NOMO-1 treated with DMSO at 0.1 percent for 48 hours (cell line): Measurements from ENCODE around the gene GALNT9.
"Not testable (repeated sequence)": the region's sequence is repeated elsewhere in the genome, so short reads cannot be mapped to it uniquely, and the experiment has no call there.

Experiments
- DNase-seq: peaks from one replicate; lab custom pipeline; 2025; ENCODE audit not compliant: unreplicated experiment; lab: John Stamatoyannopoulos, UW

The GALNT9 gene

DNA sequence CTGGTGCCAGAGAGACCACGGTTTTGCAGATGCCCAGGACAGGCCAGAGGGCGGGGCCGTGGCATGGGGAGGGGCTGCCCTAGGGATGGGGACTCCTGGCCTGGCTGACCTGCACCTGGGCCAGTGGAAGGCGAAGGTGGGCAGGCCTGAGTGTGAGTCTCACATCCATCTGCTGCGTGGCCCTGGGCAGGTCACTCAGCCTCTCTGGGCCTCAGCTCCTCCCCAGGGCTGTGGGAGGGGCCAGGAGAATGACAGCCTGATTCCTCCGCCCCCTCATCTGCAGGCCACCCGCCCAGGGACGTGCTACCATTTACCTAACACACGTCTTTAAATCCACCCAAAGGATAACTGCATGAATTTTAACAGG lies 90.9 kb downstream of the GALNT9 start:
- no peak for DNase-seq

DNA sequence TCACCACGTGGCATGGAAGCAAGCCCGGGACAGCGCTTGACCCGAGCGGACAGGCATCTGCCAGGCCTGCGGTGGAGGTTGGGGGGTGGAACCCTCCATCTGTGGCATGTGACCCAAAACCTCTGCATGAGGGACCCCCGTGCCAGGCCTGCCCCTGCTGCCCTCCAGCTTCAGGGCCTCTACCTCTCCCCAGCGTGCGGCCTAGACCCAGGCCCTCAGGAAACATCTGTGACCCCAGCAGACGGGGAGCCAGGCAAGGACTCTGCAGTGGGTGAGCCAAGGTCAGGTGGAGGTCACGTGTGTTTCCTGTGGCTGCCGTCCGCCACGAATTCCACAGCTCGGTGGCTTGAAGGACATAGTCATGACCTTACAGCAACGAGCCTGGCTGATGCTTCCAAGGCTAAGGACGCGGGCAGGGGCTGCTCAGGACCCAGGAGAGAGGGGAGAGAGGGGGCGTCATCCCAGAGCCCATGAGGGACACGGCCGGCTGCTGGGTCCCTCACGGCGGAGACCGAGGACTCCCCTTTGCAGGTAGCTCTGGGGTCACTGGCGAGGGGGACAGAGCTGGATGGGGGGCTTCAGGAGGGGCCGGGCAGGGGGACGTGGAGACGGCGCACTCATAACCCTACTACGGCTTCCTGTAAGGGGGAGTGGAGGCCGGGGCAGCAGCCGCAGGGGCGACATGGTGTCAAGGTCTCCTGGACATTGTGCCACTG lies 91.5 kb downstream of the GALNT9 start:
- DNase-seq = no peak

GRCh38 chr12:132236930-132237771 lies 92.2 kb downstream of the GALNT9 start:
- DNase-seq = no peak

GRCh38 chr12:132236129-132236929 lies 93.1 kb downstream of the GALNT9 start:
- no peak for DNase-seq

DNA sequence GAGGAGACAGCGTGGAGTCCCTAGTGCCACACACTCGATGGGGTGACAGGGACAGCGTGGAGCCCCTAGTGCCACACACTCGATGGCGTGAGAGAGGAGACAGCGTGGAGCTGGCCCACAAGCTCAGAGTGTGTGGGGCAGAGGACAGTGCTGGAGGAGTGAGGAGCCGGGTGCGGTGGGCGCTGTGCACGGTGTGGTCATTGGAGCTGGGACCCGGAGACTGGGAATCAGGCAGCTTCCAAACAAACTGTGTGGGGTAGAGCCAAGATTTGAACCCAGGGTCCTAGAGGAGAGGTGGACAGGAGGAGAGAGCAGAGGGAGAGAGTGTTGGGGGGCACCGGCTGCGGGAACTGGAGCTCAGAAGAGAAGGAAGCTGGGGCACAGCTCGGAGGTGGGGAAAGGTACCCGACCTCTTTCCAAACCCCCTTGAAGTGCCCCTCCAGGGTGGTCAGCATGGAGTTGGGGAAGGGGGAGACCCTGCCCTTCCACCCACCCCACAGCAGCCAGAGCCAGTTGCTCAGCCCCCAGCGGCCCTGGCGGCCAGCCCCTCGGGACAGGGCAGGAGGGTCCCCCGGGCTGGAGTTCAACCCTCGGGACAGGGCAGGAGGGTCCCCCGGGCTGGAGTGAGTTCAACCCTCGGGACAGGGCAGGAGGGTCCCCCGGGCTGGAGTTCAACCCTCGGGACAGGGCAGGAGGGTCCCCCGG lies 94.1 kb downstream of the GALNT9 start:
- DNase-seq = no peak

GRCh38 chr12:132230381-132230780 lies 99.0 kb downstream of the GALNT9 start:
- no peak for DNase-seq

DNA sequence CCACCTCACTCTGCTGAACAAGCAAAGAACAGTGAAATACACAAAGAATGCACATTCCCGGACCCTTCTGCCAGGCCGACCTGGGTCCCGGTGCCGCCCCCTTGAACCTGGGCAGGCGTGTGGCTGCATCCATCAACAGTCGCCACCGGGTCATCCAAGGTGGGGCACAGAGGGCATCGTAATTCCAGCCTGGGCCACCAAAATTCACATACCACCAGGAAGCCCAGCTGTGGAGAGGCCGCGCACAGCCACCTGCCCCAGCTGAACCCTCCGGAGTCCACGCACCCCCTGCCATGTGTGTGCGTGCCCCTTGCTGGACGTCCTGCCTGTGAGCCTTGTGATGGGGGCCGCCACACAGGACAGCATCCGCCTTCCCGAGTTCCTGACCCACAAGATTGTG lies 99.5 kb downstream of the GALNT9 start:
- DNase-seq = no peak

- DNase-seq = no peak
These were observed 100.1 kb downstream of the GALNT9 start for GRCh38 chr12:132229193-132229760.

DNA sequence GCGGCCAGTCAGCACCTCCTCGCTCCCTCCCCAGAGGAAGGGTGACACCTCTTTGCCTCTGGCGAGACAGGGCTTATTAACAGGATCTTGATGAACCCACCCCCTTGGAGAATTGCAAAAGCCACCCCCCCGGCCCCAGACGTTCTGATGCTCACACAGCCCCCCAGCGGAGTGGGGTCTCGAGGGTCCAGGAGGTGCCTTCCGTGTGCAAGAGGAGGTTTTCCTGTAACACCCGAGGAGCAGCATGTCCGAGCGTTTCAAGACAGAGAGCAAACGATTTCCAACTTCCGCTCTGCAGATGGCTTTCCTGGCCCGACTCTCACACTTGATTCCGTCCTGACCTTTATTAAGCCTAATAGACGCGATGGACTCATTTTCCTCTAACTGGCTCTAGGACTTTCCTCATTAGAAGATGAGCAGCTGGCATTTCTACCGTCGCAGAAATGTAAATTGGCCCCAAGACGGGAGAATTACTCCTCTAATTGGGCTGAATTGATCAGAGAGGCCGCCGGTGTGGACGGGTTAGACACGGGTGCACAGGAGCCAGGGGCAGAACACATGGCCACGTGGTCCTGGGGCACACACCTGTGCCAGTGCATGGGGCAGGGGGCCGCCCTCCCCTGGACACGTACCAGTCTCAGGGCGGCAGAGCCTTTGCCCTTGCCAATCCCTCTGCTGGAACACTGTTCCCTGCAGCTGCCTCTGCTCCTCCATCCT lies 100.8 kb downstream of the GALNT9 start:
- no peak for DNase-seq

- DNase-seq = no peak
These were observed 101.5 kb downstream of the GALNT9 start for GRCh38 chr12:132227782-132228475.

DNA sequence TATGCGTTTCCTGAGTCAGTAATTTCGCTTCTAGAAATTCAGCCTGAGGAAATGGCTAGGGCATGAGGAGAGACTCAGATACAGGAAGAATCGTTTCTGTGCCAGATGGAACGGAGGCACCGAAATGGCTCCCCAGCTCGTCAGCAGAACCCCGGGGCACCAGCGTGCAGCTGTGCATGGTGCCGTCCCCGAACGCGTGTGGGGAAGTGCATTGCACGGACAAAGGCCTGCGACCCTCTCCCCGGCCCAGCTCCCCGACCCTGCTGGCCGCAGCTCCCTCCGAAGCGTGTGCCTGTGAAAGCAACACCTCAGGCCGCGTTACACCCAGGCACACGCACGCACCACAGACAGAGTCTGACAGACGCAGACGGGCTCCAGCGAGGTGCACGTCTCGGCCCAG lies 102.3 kb downstream of the GALNT9 start:
- DNase-seq = no peak

- no peak for DNase-seq
These were observed 102.8 kb downstream of the GALNT9 start for GRCh38 chr12:132226604-132227003.

DNA sequence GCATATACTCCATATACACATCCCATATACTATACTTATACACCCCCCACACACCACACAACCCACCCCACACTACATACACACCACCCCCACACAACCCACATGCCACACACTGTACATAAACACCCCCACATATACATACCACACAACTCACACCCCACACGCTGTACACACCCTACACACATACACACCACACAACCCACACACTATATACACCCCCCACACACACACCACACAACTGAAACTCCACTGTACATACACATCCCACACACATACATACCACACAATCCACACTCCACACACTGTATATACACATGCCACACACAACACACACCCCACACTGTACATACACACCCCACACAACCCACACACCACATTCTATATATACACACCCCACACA lies 104.2 kb downstream of the GALNT9 start:
- no peak for DNase-seq

DNA sequence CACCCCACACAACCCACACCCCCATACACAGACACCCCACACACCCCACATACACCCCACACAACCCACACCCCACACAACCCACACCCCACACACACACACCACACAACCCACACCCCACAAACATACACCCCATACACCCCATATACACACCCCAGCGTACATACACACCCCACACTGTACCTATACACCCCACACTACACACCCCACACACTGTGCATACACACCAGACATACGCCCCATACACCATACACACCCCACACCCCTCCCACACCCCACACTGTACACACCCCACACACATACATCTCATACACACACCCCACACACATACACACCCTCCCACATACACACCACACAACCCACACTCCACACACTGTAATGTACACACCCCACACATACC lies 104.9 kb downstream of the GALNT9 start:
- DNase-seq = no peak

DNA sequence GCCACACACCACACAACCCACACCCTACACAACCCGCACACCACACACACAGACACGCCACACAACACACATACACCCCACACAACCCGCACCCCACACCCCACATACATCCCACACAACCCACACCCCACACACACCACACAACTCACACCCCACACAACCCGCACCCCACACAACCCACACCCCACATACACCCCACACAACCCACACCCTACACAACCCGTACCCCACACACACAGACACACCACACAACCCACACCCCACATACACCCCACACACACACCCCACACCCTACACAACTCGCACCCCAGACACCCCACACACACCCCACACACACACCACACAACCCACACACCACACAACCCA lies 106.6 kb downstream of the GALNT9 start:
- DNase-seq = no peak

GRCh38 chr12:132222096-132222807 lies 107.1 kb downstream of the GALNT9 start:
- DNase-seq = peak; percentile 84

DNA sequence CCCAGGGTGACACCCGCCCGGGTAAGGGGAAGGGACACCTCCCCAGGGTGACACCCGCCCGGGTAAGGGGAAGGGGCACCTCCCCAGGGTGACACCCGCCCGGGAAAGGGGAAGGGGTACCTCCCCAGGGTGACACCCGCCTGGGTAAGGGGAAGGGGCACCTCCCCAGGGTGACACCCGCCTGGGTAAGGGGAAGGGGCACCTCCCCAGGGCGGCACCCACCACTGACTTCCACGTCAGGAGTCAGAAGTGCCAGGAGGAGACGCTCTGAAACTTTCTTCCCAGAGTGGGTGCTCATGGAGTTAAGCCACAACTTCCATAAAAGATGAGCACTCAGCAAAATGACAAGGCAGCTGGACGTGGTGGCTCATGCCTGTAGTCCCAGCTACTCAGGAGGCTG lies 109.6 kb downstream of the GALNT9 start:
- not testable (repeated sequence) for DNase-seq

DNA sequence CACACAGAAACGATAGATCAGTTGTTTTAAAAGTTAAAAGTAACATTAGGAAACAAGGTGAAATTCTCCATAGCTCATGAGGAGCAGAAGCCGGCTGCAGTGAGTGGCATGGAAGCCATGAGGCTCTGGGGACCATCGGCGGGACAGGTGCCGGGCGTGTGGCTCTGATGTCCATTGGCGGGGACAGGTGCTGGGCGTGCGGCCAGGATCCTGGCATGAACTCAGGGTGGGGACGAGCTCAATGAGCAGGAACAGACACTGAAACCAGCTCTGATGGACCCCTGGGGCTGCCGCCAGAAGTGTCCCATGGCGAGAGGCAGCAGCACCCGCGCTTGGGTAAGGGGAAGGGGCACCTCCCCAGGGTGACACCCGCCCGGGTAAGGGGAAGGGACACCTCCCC lies 110.1 kb downstream of the GALNT9 start:
- DNase-seq = no peak

DNA sequence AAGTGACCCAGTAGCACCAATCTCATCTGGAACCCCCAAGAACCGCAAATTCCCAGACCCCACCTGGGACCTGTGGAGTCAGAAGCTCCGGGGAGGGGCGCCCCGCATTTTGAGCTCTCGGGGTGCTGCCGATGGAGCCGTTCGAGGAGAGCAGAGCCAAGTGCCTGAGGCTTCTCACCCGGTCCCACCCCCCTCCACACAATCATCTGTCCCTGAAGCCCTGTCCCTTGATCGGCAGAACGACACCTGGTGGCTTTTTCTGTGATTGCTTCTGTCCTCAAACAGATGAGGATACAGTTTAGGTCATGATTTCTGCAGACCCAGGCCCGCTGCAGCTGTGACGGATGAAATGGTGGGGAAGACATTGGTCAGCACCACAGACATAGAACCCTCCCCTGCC lies 110.5 kb downstream of the GALNT9 start:
- DNase-seq = no peak
